ENCODE data around the gene CCDC15.

The CCDC15 gene, protein sequence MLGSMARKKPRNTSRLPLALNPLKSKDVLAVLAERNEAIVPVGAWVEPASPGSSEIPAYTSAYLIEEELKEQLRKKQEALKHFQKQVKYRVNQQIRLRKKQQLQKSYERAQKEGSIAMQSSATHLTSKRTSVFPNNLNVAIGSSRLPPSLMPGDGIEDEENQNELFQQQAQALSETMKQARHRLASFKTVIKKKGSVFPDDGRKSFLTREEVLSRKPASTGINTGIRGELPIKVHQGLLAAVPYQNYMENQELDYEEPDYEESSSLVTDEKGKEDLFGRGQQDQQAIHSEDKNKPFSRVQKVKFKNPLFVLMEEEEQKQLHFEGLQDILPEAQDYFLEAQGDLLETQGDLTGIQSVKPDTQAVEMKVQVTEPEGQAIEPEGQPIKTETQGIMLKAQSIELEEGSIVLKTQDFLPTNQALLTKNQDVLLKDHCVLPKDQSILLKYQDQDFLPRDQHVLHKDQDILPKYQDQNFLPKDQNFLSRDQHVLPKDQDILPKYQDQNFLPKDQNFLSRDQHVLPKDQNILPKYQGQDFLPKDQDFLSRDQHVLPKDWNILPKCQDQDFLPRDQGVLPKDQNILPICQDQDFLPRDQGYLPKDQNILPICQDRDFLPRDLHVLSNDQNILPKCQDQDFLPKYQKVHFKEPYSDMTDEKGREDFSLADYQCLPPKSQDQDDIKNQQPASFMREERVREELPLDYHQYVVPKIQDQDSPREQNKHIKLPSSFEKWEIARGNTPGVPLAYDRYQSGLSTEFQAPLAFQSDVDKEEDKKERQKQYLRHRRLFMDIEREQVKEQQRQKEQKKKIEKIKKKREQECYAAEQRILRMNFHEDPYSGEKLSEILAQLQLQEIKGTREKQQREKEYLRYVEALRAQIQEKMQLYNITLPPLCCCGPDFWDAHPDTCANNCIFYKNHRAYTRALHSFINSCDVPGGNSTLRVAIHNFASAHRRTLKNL

DNA sequence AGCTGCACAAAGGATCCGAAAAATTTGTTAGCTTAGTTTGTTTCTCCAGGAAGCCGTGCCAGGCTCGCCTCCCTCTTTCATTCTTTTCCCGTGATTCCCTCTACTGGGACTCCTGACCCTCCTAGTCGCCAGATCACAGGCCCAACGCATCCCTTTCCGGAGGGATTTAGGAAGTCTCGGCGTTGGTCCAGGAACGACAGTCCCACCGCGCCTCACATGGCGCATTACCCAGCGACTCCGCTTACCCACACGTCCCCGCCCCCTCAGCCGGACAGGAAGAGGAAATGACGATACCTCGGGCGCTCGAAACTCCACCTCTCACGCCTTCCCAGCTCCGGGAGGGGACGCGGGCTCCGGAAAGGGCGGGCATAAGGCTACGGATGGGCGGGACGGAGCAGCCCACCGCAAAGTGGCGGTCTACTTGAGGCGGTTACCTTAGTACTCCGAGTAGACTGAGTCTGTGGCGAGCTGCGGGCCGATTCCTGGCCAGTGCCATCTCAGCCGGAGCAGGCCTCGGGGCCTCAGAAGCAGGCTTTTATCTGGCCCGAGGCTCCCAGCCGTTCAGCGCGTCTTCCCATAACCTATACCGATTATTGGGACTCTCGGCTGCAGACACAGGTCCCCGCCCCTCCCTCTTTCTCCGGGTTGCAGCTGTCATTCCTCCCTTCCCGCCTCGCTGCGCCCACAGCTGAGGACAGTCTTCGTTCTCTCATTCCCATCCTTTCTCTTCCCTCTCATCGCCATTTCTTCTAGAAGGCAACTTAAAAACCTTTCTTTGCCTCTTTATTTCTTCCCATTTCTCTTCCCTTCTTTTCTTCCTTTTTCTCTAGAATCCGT, at the start of gene CCDC15:
Gene CCDC15, plus strand, starts transcription at position 450 of the 837 bp plus-strand sequence. CDS start 531 bp downstream, outside the sequence.
- peak; percentile 93 to 96 (median 95) for DNase-seq (ENCODE audit: low read depth in 3 of 3)

DNA sequence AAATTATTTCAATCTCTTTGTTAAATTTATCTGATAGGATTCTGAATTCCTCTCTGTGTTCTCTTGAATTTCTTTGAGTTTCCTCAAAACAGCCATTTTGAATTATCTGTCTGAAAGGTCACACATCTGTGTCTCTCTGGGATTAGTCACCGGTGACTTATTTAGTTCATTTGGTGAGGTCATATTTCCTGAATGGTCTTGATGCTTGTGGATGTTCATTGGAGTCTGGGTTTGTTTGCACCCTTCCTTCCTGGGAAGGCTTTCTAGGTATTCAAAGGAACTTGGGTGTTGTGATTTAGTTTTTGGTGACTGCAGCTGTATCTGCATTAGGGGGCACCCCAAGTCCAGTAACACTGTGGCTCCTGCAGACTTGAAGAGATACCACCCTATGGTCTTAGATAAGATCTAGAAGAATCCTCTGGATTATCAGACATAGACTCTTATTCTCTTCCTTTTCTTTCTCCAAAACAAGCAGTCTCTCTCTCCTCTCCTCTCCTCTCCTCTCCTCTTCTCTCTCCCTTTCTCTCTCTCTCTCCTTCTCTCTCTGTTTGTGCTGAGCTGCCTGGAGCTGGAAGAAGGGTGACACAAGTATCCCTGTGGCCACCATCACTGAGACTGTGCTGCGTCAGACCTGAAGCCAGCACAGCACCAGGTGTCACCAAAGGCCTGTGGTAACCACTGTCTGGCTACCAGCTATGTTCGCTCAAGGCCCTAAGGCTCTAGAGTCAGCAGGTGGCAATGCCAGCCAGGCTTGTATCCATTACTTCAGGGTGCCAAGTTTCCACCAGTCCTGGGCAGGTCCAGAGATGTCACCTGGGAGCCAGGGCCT, 38.2 kb upstream of the CCDC15 start:
- no peak for DNase-seq (ENCODE audit: low read depth in 3 of 3)

DNA sequence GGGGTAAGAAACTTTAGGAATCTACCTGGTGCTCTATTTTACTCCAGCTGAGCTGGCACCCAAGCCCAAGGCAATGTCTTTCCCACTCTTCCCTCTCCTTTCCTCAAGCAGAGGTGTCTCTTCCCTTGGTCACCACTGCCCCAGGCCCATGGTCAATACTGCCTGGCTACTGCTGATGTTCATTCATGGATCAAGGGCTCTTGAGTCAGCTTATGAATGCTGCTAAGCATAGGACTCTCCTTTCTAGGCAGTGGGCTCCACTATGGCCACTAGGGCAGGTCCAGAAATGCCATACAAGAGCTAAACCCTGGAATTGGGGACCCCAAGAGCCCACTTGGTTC, 37.7 kb upstream of the CCDC15 start:
- no peak for DNase-seq (ENCODE audit: low read depth in 3 of 3)

DNA sequence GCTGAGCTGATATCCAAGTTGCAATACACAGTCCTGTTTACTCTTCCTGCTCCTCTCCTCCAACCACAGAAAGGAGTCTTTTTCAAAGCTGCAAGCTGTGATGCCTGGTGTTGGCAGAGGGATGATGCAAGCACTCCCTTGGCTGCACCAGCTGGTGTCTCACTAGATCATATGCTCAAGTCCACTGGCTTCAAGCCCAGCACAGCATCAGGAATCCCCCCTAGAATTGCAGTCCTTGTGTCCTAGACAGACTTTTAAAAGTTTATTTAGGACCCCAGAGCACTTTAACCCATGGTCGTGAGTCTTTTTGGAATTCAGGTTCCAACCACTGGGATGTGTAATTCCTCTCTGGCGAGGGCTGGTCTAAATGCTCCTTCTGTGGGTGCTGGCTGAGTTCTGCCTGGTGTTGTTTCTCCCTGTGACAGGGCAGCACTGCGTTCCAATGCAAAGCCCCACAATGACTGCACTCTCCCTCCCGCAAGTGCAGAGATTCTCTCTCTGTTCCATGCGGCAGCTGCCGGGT, 36.8 kb upstream of the CCDC15 start:
- DNase-seq (ENCODE audit: low read depth in 3 of 3): no peak

DNA sequence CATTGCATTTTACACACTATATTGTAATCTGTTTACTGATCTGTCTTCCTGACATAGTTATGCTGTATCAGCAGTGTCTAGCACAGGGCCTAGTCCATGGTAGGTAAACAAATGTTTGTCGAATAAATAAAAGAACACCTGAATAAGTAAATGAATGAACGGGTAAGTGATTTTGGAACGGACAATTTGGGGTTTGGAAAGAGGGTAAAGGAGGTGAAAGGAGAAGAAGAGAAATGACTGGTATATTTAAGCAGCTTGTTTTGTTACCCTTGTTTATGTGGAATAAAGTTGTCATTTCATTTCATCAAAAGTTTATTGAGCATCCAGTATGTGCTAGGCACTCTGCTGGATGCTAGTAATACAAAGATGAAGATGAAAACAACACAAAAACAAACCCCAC, 35.1 kb upstream of the CCDC15 start, which contains the start of gene HEPN1:
Gene HEPN1, plus strand, starts transcription at position 301 of the 400 bp plus-strand sequence.
- no peak for DNase-seq (ENCODE audit: low read depth in 3 of 3)

DNA sequence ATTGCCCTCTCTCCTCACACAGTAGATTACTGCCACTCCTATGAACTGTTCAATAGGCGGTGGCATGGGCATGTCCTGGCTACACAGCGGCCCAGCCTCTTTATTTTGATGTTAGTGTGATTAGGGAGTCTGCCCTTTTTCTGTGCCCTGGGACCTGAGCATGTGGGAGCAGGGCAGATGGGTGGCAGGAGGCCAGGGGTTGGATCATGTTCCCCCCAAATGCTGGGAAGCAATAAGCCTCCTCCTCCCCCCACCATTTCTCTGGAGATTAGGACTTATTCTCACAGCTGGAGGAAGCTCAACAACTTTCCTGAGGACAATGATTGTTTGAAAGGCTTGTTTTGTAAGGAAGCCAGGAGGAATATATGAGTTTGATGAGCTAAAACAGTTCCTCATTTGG, 34.1 kb upstream of the CCDC15 start:
- no peak for DNase-seq (ENCODE audit: low read depth in 3 of 3)

DNA sequence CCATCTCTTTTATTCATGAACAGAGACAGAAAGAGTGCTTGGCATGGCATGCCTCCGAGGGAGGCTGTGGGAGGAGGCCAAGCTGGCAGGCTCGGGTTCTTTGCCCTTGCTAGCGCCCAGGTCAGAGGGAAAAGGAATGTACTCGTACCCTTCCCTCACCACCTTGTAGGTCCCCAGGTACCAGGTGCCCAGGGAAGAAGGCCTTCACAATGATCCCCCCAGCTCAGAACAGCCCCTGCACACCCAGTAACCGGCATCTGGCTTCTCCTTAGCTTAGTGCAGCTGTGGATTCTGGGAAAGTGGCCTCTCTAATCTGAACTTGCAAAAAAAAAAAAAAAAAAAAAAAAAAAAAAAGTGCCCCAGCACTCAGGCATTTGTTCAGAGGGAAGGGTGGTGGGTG, 33.6 kb upstream of the CCDC15 start:
- DNase-seq (ENCODE audit: low read depth in 3 of 3): no peak

DNA sequence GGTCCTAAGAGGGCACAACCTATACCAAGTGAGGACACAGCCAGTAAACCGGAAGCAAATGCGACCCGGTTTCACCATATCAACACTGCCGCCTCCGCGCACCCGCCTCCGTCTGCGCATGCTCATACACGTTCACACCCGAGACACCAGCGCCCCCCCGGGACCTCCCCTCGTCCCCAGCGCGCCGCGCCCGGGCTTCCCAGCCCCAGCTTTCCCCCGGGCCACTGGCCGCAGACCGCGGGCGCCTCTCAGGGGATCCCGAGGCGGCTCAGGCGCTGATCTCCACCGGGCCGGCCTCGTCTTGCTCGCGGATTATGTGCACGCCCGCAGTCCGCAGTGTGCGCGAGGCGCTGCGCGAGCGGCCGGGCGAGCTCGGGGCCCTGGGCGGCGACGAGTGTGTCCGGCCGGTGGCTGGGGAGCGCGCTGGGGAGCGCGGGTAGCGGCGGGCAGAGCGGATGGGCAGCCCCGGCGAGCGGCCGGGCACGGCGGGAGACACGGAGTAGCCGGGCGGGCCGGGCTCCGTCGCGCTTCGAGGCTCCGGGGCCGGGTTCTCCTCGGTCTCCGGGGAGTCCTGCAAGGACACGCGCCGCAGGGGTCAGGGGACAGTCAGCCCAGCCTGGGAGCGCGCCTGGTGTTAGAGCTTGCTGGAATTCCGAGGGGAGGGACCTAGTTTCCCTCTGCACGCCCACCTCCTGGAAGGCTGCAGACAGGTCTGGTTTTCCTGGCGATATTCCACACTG, 33.0 kb upstream of the CCDC15 start:
- peak; percentile 54 to 73 (median 68) for DNase-seq (ENCODE audit: low read depth in 3 of 3)

DNA sequence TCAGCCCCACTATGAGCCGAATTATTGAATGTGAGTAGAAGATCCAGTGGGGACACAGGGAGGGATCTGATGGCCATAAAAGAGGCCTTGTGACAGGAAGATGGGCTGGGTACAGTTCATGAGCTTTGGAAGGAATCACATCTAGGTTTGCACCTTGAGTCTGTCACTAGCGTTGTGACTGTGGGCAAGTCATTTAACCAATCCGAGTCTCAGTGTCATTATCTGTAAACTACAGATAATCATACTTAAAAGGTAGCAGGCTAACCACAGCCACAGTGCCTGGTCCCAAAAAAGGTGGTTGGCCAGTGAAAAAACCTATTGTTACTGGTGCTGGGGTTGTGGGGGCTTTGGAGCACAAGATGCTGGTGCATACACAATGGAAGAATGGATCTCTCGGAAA, 31.2 kb upstream of the CCDC15 start:
- DNase-seq (ENCODE audit: low read depth in 3 of 3): no peak

DNA sequence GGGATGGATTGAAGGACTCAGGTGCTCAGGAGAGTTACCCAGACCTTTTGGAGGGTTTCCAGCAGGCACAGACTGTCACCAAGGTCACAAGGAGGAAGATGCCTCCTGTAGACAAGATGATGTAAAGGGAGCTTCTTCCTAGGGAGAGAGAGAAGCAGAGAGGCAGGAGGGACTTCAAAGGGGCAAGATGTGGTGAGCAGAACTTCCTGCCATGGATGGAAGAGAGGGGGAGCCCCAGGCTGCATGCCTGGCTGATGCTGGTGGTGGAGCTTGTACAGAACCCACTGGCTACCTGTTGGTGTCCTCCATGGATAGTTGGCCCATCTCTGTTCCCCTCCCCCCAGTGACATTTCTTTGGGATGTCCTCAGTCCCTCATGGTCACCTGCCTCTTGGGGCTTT, 30.7 kb upstream of the CCDC15 start:
- no peak for DNase-seq (ENCODE audit: low read depth in 3 of 3)

DNA sequence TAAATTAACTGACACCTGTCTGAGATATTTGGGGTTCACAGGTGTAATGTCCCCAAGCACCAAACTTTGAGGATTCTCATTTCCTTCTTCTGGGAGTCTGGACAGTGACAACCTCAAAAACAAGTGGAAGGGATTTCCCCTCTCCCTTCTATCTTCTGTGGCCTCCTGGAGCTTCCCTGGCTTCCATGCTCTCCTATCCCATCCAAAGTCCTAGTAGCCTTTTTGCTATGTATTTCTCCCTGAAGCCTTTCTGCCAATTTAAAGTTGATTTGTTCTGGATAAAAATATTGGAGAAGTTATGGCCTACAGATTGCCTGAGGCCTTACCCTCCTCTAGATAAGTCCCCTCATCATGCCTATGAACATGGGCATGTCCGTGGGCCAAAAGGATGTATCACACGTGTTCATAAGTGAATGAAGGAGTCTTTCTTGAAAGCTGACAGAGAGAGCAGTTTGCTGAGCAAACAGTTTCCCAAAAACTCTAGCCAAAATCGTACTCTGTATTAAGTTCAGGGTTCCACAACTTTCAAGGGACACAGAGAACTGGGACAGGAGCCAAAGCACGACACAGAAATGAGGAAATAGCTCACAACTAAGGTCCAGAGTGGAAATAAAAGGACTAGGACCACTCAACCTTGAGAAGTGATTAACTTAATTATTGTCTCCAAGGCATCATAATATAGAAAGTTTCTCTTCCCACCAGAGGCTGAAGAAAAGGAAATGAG, 24.9 kb upstream of the CCDC15 start:
- DNase-seq (ENCODE audit: low read depth in 3 of 3): no peak

DNA sequence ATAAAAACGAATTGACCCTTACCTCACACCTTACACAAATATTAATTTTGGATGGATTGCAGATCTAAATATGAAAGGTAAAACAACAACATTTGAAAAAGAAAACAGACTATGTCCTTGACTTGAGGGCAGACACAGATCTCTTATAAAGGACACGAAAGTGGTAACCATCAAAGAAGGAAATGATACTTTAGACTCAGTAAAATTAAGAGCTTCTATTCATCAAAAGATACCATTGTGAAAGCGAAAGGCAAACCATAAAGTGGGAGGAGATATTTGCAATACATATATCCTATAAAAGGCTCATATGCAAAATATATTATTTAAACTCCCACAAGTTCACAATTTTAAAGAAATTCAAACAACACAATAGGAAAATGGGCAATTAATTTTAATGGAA, 23.2 kb upstream of the CCDC15 start:
- no peak for DNase-seq (ENCODE audit: low read depth in 3 of 3)

DNA sequence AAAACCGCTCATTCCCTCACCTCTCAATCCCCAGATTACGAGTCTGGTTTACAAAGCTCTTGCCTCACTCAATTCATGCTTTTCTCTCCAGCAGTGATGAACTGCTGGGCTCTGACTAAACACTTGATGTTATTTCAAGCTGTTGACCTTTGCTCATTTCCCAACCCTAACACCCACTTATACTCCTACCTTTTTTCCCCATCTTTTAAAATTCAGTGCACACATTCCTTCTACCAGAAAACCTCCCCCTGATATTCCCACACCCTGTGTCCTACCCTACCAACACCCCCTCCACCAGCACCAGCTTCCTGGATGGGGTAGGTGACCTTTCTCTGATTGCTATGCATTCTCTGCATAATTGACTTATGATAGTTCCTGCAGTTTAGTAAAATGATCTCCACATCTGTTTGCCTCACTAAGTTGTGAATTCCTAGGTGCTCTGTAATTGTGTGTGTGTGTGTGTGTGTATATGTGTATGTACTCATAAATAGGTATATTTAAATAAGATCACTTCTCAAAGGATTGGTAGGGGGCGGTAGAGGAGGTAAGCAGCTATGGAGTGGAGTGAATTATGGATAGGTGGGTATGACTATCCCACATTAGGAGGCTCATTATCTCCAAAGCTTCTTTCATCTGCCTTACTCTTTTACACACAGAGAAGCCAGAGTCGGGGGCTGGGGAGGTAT, 19.0 kb upstream of the CCDC15 start:
- DNase-seq (ENCODE audit: low read depth in 3 of 3): no peak

DNA sequence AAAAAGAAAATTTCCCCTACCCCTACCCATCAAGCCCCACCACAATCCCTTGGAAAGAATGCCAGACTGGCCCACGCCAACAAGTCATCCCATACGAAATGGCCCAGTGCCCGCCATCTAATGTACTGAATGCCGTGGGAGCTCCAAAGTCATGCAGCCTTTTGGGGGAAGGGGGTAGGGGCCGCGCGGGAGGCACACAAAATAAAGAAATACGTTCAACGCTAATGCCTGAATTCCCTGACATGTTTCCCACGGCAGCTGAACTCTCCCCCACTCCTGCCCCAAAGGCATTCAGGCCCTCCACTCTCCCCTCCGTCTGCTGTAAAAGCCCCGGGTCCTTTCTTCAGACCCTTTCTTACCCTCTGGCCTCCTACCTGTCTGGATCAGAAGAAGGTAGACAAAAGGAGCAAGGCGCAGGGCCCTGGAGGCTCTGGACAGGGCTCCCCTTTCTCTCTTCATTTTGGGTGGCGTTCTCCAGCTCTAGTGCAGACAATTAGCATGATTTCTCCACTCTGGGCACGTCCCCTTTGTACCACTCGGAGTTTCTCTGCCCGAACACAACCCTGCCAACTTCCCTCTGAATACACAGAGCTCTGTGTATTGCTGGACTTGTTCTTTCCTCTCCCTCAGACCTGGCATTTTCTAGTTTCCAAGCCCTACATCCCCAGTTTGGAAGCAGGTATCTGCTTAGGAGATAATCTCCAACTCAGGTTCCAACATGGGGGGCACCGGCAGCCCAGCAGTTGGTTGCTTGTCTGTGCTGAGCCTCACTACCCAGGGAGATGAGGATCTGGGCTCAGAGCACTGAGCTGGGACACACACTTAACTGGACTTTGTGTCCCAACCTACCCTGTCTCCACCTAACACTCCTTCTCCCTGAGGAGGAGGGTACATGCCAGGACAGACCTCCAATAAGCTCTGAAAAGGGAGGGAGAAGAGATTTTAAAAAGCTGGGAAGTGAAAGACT, 18.2 kb upstream of the CCDC15 start, which contains the start of gene HEPACAM:
Gene HEPACAM, minus strand, starts transcription at position 500 of the 967 bp plus-strand sequence. Its CDS starts 41 bp downstream, at position 459.
- DNase-seq (ENCODE audit: low read depth in 3 of 3): no peak

DNA sequence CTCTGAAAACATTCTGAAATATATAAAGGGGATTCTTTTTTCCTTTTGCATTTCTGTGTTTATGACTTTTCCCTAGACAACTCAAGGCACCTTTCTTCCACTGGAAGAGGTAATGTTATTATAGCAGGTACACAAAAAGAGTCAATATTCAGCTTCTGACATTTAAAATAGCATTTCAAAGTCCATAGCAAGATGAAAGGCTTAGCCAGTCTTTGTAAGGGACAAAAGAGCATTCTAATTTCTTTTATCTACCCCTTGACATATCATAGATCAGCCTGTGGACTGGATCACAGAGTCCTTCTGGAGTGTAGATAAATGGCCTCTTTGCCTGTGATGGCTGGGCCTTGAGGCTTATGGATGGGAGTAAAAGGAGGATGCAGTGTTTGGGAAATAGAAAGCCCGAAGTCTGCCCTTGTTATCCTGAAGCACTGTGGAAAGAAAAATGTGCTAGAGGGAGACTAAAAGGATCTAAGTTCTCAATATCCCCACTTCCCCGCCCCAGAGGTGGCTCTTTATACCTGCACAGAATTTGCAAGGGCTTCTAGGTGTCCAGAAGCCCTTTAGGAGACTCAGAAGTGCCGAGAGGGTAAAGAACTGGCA, 16.6 kb upstream of the CCDC15 start:
- no peak for DNase-seq (ENCODE audit: low read depth in 3 of 3)

DNA sequence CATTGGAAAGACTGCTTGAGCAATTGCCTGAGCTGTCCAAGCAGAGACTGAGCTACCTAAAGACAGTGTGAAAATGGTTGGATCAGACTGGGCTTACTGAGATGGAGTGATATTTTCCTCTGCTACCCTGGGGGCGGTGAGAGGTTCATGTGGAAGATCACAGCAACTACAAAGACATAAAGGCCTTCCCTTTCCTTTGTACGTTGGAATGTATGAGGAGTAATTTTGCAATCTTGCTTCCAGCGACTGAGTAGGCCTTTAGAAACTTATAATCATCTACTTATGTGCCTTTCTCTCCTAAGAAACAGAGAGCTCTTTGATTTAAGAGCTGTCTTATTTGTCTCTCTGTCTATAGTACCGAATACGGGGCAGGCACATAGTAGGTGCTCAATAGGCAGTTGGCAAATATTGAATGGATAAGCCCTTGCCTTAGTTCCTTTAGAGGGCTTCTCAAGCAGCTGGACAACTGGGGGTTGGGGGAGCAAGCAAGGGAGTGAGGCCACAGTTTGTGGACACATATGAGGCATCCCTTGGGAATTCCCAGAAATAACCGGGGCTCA, 15.7 kb upstream of the CCDC15 start:
- no peak for DNase-seq (ENCODE audit: low read depth in 3 of 3)

DNA sequence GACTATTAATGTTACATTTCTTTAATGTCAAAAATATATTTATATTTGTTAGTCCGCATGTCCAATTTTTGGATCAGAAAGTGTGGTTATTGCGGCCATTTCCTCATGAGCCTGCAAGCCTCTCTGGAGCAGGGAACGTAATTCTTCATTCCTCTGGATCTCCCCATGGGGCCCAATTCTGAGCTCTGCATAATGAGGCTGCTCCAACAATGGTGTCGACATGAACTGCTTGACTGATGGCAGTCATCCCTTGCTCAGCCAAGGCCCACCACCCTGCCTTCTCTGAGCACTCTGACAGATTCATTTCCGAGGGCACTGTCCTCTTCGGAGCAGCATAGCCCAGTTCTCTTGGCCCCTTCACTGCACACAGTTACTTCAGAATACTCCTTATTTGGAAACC, 15.0 kb upstream of the CCDC15 start:
- no peak for DNase-seq (ENCODE audit: low read depth in 3 of 3)
